SK-N-SH (cell line): ENCODE measurements around the gene HOXC11. TPM values are rescaled to one million over a fixed set of nuclear protein-coding genes. Genes with fewer than 3 reads are reported as not detected.

ENCODE experiments used
- CTCF ChIA-PET: fragments of 300-600, 350-600 bp; formaldehyde crosslinking; extraction: SDS; loops from one replicate; lab custom pipeline; 2021; lab: Yijun Ruan, JAX
- POLR2A ChIA-PET: fragments of 350-600 bp; sonication (Branson Sonifier 250); formaldehyde crosslinking; extraction: SDS; loops from one replicate; lab custom pipeline; 2020; ENCODE audit warnings: antibody characterized with exemption, inconsistent platforms; lab: Yijun Ruan, JAX
- DNase-seq: peaks from one replicate; pipeline ENCODE4 v3.0.0; 2012
- H2AFZ ChIP-seq: fragments of 200-600 bp; sonication (generic); 2 replicates; pipeline ENCODE4 v1.8.1; 2016; ENCODE audit warnings: antibody characterized with exemption, mild to moderate bottlenecking, low read depth
- H3F3A ChIP-seq: fragments of 200-600 bp; sonication (generic); replicated peaks from 2 replicates; pipeline ENCODE3; 2016; ENCODE audit warnings: antibody characterized with exemption, mild to moderate bottlenecking; ENCODE audit not compliant: insufficient read depth
- H3K27ac ChIP-seq, 2 experiments: fragments of 200-500 bp in 1 of 2; fragments of 200-600 bp in 1 of 2; sonication (Bioruptor generic) in 1 of 2; sonication (generic), shearing (Covaris generic) in 1 of 2; 2 replicates each; pipeline versions ENCODE4 v1.5.1 to v1.6.1; 2014 to 2016; ENCODE audit warnings: low read depth in 2 of 2, inconsistent platforms in 1 of 2, low read length in 1 of 2, mild to moderate bottlenecking in 1 of 2, mixed read lengths in 1 of 2
- H3K27me3 ChIP-seq: fragments of 200-600 bp; sonication (generic), shearing (Covaris generic); 2 replicates; pipeline ENCODE4 v1.6.1; 2016; ENCODE audit warnings: mixed run types; ENCODE audit not compliant: insufficient read depth
- H3K36me3 ChIP-seq, 2 experiments: fragments of 200-500 bp in 1 of 2; fragments of 200-600 bp in 1 of 2; sonication (Bioruptor generic) in 1 of 2; sonication (generic) in 1 of 2; replicated peaks in 1 of 2; 2 replicates each; pipeline versions ENCODE3 to v1.5.1; 2014 to 2016; ENCODE audit warnings: low read length in 1 of 2, mild to moderate bottlenecking in 1 of 2; ENCODE audit not compliant: insufficient read depth in 2 of 2, control insufficient read depth in 1 of 2
- H3K4me1 ChIP-seq, 2 experiments: fragments of 200-500 bp in 1 of 2; fragments of 200-600 bp in 1 of 2; sonication (Bioruptor generic) in 1 of 2; sonication (generic), shearing (Covaris generic) in 1 of 2; 2 replicates each; pipeline versions ENCODE4 v1.5.1 to v1.6.1; 2014 to 2016; ENCODE audit warnings: low read depth in 1 of 2, low read length in 1 of 2, mixed run types in 1 of 2; ENCODE audit not compliant: insufficient read depth in 2 of 2, control insufficient read depth in 1 of 2
- H3K4me2 ChIP-seq: fragments of 200-600 bp; sonication (generic), shearing (Covaris generic); 2 replicates; pipeline ENCODE4 v1.6.1; 2017; ENCODE audit warnings: mixed run types
- H3K4me3 ChIP-seq, 2 experiments: fragments of 200-500 bp in 1 of 2; fragments of 200-600 bp in 1 of 2; sonication (Bioruptor generic) in 1 of 2; sonication (generic), shearing (Covaris generic) in 1 of 2; 2 replicates each; pipeline versions ENCODE4 v1.5.1 to v1.8.1; 2014 to 2016; ENCODE audit warnings: low read depth in 2 of 2, inconsistent platforms in 1 of 2, low read length in 1 of 2, mild to moderate bottlenecking in 1 of 2, mixed read lengths in 1 of 2, moderate library complexity in 1 of 2
- H3K79me2 ChIP-seq: fragments of 200-600 bp; sonication (generic); 2 replicates; pipeline ENCODE4 v1.8.1; 2017; ENCODE audit warnings: mild to moderate bottlenecking; ENCODE audit not compliant: insufficient read depth
- H3K9ac ChIP-seq: fragments of 200-600 bp; sonication (generic); 2 replicates; pipeline ENCODE4 v1.6.1; 2017; ENCODE audit warnings: mixed run types
- H3K9me2 ChIP-seq: fragments of 200-600 bp; sonication (generic); 2 replicates; pipeline ENCODE4 v1.6.1; 2017; ENCODE audit warnings: mixed run types
- H3K9me3 ChIP-seq: fragments of 200-600 bp; sonication (generic); 2 replicates; pipeline ENCODE4 v1.6.1; 2017; ENCODE audit warnings: mixed run types, mild to moderate bottlenecking, moderate library complexity
- H4K20me1 ChIP-seq: fragments of 200-600 bp; sonication (generic); 2 replicates; pipeline ENCODE4 v1.6.1; 2017; ENCODE audit warnings: mild to moderate bottlenecking, mixed run types; ENCODE audit not compliant: insufficient read depth
- JUND ChIP-seq: IDR thresholded peaks from 2 replicates; pipeline ENCODE4 v1.4.0; 2012
- MEF2A ChIP-seq: IDR thresholded peaks from 2 replicates; pipeline ENCODE4 v1.4.0; 2012; ENCODE audit warnings: low read depth, borderline replicate concordance
- MXI1 ChIP-seq: IDR thresholded peaks from 2 replicates; pipeline ENCODE4 v1.6.1; 2012; ENCODE audit warnings: mild to moderate bottlenecking, low read depth, low read length, improper control_type of control experiment
- NFIC ChIP-seq: IDR thresholded peaks from 2 replicates; pipeline ENCODE4 v1.4.0; 2012; ENCODE audit warnings: borderline replicate concordance
- SMC3 ChIP-seq: IDR thresholded peaks from 2 replicates; pipeline ENCODE4 v1.6.1; 2012; ENCODE audit warnings: low read depth, low read length, improper control_type of control experiment
- WGBS: methylation state at CpG from one replicate; pipeline ENCODE4 v1.1.6; 2017; ENCODE audit warnings: low lambda C conversion rate; 5-methylcytosine and 5-hydroxymethylcytosine counted together
- polyA plus RNA-seq, 3 experiments: library from polyadenylated mRNA; depleted of rRNA; stranded (reverse); fragments of >200 nt; gene quantifications; 2 replicates each; pipeline ENCODE4 v1.2.3, GENCODE V29; 2012
- TF ChIP-seq, protein P1 (sequence below): IDR thresholded peaks from 2 replicates; pipeline ENCODE4 v1.4.0; 2012; ENCODE audit warnings: low read depth
- TF ChIP-seq, protein P2 (sequence below): fragments of 200-600 bp; sonication (generic); IDR thresholded peaks from 2 replicates; pipeline ENCODE4 v1.6.1; 2017; ENCODE audit warnings: antibody characterized with exemption, mild to moderate bottlenecking, moderate library complexity

The HOXC11 gene
- polyA plus RNA-seq, 1 of the 3 experiments (the other 2 are of a cell fraction), result not detected

DNA sequence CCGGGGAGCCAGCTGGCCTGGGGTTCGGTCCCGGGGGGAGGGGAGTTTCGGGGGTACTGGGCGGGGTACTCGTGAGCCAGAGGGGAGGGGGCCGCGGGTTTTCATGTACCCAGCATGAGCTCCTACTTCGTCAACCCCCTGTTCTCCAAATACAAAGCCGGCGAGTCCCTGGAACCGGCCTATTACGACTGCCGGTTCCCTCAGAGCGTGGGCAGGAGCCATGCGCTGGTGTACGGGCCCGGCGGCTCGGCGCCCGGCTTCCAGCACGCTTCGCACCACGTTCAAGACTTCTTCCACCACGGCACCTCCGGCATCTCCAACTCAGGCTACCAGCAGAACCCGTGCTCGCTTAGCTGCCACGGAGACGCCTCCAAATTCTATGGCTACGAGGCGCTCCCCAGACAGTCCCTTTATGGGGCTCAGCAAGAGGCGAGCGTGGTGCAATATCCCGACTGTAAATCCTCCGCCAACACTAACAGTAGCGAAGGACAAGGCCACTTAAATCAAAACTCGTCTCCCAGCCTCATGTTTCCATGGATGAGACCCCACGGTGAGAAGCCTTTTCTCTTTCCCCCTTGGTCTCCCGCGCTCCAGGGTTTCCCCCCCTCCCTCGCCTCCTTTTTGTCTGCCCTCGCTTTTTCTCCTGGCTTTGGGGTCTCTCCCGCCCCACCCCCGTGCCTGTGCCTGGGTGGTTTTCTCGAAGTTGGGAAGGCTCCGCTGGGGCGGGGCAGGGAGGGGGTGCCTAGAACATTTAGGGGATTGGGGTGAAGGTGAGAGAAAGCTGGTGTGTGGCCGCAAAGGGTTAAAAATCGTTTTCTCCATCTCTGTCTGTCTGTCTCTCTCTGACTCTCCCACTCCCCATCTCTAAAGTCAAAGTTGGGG is 36.5 kb downstream of the HOXC11 start:
- Histone ChIP-seq H3K4me1 (peaks cover 0 to 17% of the 10 kb centered on the region in 2 experiments; a peak in 1 of 4 replicates), H3K4me3 (peak overlapping the region; percentile 32 to 48; a peak in 3 of 4 replicates), H3K36me3 (no peaks in the 10 kb centered on the region), H3K79me2 (no peaks in the 10 kb centered on the region), H3K4me2 (peak overlapping the region; percentile 76), H3K9ac (peak overlapping the region; percentile 21; the same call in 1 of the 2 replicates), H3K27me3 (no peaks in the 10 kb centered on the region), H3F3A (peaks cover 8% of the 10 kb centered on the region), H2AFZ (peak overlapping the region; percentile 81), H4K20me1 (no peaks in the 10 kb centered on the region), H3K9me3 (no peaks in the 10 kb centered on the region), H3K27ac (no peak overlapping the region), H3K9me2 (no peaks in the 10 kb centered on the region)
- CTCF ChIA-PET, result interaction anchor here (0.6 to 24.5 kb wide), 18 partner anchors 8 to 361 kb away, joined by 3 to 568 read pairs (median 5); partner anchors contain the start of genes HOXC10, HOXC5, HOXC6 and SMUG1
- DNase-seq, result peak; percentile 61
- POLR2A ChIA-PET, result interaction anchor here (0.6 to 1.8 kb wide), 8 partner anchors 8 to 428 kb away, joined by 3 to 11 read pairs (median 4); partner anchors contain the start of gene HOXC6
- 38% methylated on average over 37 of the region's 51 CpGs for WGBS
- TF ChIP-seq, protein P1, sequence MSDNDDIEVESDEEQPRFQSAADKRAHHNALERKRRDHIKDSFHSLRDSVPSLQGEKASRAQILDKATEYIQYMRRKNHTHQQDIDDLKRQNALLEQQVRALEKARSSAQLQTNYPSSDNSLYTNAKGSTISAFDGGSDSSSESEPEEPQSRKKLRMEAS, result peak; percentile 60
- no peak for TF ChIP-seq NFIC

DNA sequence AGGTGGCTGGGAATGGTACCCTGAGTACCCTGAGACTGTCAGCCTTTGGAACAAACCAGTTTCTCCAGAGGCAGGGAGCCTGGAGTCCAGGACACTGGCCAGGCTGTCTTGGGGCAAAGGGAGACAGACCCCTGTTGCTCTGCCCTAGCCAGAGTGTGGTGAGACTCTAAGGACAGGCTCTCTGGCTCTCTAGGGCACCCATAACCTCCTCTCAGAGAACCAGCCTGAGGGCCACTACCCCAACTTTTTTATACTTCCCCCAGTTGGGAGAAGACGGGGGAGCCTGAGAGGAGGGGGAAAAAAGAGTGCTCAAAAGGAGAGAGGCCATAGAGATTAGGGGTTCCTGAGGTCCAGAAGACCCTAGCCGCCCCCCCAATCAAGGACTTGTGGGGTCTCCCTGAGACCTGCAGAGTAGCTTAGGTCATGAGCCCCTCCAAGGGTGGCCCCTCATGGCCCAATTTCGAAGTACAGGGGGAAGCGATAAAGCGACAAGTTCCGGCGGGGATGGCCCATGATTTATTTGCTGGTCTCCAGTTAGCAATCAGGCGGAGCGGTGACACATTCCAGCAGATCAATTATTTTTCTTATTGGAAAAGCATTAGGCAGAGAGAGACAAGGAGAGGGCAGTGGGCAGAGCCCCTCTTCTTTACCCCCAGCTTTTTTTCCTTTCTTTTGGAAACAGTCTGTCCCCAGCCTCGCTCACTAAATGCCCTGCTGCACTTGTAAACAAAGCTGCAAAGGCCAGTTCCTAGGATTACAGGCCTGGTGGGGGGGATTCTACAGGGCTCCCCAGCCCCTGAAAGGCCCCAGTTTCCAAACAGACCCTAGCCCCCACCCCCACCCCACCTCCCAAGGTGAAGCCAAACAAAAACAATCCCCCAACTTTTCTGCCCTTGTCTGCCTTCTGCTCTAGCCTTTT is 37.4 kb downstream of the HOXC11 start:
- no peak for DNase-seq
- Histone ChIP-seq H3F3A (peaks cover 8% of the 10 kb centered on the region), H3K27me3 (no peaks in the 10 kb centered on the region), H3K36me3 (no peaks in the 10 kb centered on the region), H4K20me1 (no peaks in the 10 kb centered on the region), H3K4me1 (peaks cover 0 to 17% of the 10 kb centered on the region in 2 experiments; a peak in 1 of 4 replicates), H3K9me2 (no peaks in the 10 kb centered on the region), H3K4me3 (peak overlapping the region in 1 of 2 experiments; percentile 48; a peak in 2 of 4 replicates), H2AFZ (no peak overlapping the region), H3K9ac (no peak overlapping the region), H3K27ac (no peak overlapping the region), H3K4me2 (no peak overlapping the region; the same call in 1 of the 2 replicates), H3K9me3 (no peaks in the 10 kb centered on the region), H3K79me2 (no peaks in the 10 kb centered on the region)
- 88% methylated on average over 10 of the region's 10 CpGs for WGBS
- CTCF ChIA-PET, result interaction anchor here (0.6 to 24.5 kb wide), 10 partner anchors 11 to 389 kb away, joined by 3 to 568 read pairs (median 7); partner anchors contain the start of genes HOXC10, HOXC5, HOXC6 and HOXC9
- no peak for TF ChIP-seq JUND
- POLR2A ChIA-PET, result interaction anchor here (1.1 kb wide), 1 partner anchor 185 kb away, joined by 3 read pairs; no protein-coding TSS in a partner anchor

DNA sequence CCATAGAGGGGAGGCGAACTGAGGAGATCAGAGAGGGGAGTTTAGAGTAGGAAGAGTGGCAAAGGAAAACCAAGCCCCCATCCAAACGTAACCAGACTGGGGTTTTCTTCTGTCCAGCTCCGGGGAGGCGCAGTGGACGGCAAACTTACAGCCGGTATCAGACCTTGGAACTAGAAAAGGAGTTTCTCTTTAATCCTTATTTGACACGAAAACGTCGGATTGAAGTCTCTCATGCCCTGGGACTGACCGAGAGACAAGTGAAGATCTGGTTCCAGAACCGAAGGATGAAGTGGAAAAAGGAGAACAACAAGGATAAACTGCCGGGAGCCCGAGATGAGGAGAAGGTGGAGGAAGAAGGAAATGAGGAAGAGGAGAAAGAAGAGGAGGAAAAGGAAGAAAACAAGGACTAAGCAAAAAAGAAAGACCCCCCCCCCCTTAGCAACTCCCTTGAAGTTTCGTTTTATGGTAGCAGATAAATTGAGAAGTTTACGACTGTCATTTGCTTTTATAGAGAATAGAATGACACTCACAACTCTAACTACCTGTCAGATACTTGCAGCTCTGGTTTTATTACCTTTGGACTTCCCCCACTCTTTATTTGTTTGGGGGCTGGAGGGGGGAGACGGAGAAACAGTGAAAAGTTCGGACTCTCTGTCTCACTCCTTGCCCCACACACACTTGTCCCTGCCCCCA is 38.2 kb downstream of the HOXC11 start:
- Histone ChIP-seq H3K27me3 (no peaks in the 10 kb centered on the region), H3K36me3 (no peaks in the 10 kb centered on the region), H3K27ac (no peak overlapping the region), H3K9ac (no peak overlapping the region), H3K9me3 (no peaks in the 10 kb centered on the region), H3K79me2 (no peaks in the 10 kb centered on the region), H3K9me2 (no peaks in the 10 kb centered on the region), H3K4me2 (no peak overlapping the region), H3F3A (peaks cover 8% of the 10 kb centered on the region), H3K4me1 (peaks cover 0 to 19% of the 10 kb centered on the region in 2 experiments; a peak in 1 of 4 replicates), H3K4me3 (no peak overlapping the region), H2AFZ (no peak overlapping the region), H4K20me1 (no peaks in the 10 kb centered on the region)
- no peak for TF ChIP-seq MXI1
- no peak for TF ChIP-seq MEF2A
- TF ChIP-seq SMC3, result no peak
- TF ChIP-seq, protein P2, sequence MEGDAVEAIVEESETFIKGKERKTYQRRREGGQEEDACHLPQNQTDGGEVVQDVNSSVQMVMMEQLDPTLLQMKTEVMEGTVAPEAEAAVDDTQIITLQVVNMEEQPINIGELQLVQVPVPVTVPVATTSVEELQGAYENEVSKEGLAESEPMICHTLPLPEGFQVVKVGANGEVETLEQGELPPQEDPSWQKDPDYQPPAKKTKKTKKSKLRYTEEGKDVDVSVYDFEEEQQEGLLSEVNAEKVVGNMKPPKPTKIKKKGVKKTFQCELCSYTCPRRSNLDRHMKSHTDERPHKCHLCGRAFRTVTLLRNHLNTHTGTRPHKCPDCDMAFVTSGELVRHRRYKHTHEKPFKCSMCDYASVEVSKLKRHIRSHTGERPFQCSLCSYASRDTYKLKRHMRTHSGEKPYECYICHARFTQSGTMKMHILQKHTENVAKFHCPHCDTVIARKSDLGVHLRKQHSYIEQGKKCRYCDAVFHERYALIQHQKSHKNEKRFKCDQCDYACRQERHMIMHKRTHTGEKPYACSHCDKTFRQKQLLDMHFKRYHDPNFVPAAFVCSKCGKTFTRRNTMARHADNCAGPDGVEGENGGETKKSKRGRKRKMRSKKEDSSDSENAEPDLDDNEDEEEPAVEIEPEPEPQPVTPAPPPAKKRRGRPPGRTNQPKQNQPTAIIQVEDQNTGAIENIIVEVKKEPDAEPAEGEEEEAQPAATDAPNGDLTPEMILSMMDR, result no peak
- no peak for DNase-seq
- CTCF ChIA-PET, result interaction anchor here (0.6 to 24.5 kb wide), 8 partner anchors 11 to 388 kb away, joined by 3 to 568 read pairs (median 3); partner anchors contain the start of genes HOXC5, HOXC6, HOXC9 and SMUG1
- POLR2A ChIA-PET, result interaction anchor here (1.1 kb wide), 1 partner anchor 185 kb away, joined by 3 read pairs; no protein-coding TSS in a partner anchor
- WGBS, result 80% methylated on average over 17 of the region's 17 CpGs
